SU-DHL-6 (cell line): Measurements from ENCODE around the gene SELE.
A peak's percentile ranks its signal among the peaks of the same experiment; 100 is the strongest.

Source experiments
- H2AFZ ChIP-seq: fragments of 200-600 bp; sonication (generic); 2 replicates; pipeline ENCODE4 v1.6.1; 2014; ENCODE audit warnings: low read depth, mild to moderate bottlenecking, moderate library complexity, mixed read lengths, antibody characterized with exemption, low read length; ENCODE audit not compliant: severe bottlenecking
- H3F3A ChIP-seq: fragments of 200-600 bp; shearing (Covaris generic); 2 replicates; pipeline ENCODE4 v1.6.0; 2016; ENCODE audit warnings: antibody characterized with exemption, mild to moderate bottlenecking; ENCODE audit not compliant: insufficient read depth
- H3K27ac ChIP-seq: fragments of 200-600 bp; sonication (generic); 2 replicates; pipeline ENCODE4 v1.5.1; 2016; ENCODE audit warnings: low read depth, mild to moderate bottlenecking, low read length, moderate library complexity, mixed read lengths
- H3K27me3 ChIP-seq: fragments of 200-600 bp; sonication (generic), shearing (Covaris generic); 2 replicates; pipeline ENCODE4 v1.6.0; 2014; ENCODE audit warnings: mild to moderate bottlenecking, low read length
- H3K36me3 ChIP-seq: fragments of 200-600 bp; sonication (generic); 2 replicates; pipeline ENCODE4 v1.6.1; 2014; ENCODE audit warnings: mild to moderate bottlenecking, low read length, mixed read lengths
- H3K4me2 ChIP-seq: fragments of 300-600, 200-600 bp; shearing (Covaris generic), sonication (generic); 2 replicates; pipeline ENCODE4 v1.6.0; 2014; ENCODE audit warnings: low read length, low read depth, mild to moderate bottlenecking; ENCODE audit not compliant: poor library complexity, severe bottlenecking
- H3K4me3 ChIP-seq: fragments of 200-600 bp; sonication (generic); 2 replicates; pipeline ENCODE4 v1.5.1; 2014; ENCODE audit warnings: antibody characterized with exemption, low read length, mild to moderate bottlenecking, mixed read lengths; ENCODE audit not compliant: insufficient read depth, poor library complexity, severe bottlenecking
- H3K79me2 ChIP-seq: fragments of 200-600 bp; sonication (generic); 2 replicates; pipeline ENCODE4 v1.6.1; 2014; ENCODE audit warnings: mild to moderate bottlenecking, low read length, moderate library complexity; ENCODE audit not compliant: insufficient read depth
- H3K9ac ChIP-seq: fragments of 200-600 bp; sonication (generic); 2 replicates; pipeline ENCODE4 v1.7.0; 2014; ENCODE audit warnings: mild to moderate bottlenecking, low read length
- H3K9me2 ChIP-seq: fragments of 200-600 bp; sonication (generic); replicated peaks from 2 replicates; pipeline ENCODE4 v1.6.1; 2014; ENCODE audit warnings: low read length; ENCODE audit not compliant: insufficient read depth
- H3K9me3 ChIP-seq: fragments of 200-600 bp; sonication (generic); 2 replicates; pipeline ENCODE4 v1.6.1; 2014; ENCODE audit warnings: low read length, mixed read lengths; ENCODE audit not compliant: insufficient read depth
- H4K20me1 ChIP-seq: fragments of 200-600 bp; sonication (generic); 2 replicates; pipeline ENCODE4 v1.6.1; 2014; ENCODE audit warnings: low read depth, mild to moderate bottlenecking, antibody characterized with exemption, low read length, moderate library complexity, mixed read lengths
- CTCF ChIP-seq: fragments of 200-600 bp; sonication (generic); IDR thresholded peaks from one replicate; pipeline ENCODE4 v1.5.1; 2017; ENCODE audit warnings: antibody characterized with exemption, mild to moderate bottlenecking, low read length, moderate library complexity; ENCODE audit not compliant: insufficient read depth, poor library complexity, severe bottlenecking
- EZH2phosphoT487 ChIP-seq: fragments of 200-600 bp; sonication (generic), shearing (Covaris generic); conservative IDR thresholded peaks from 2 replicates; pipeline ENCODE4 v1.6.1; 2018; ENCODE audit warnings: mild to moderate bottlenecking, antibody characterized with exemption, low read length, moderate library complexity, mixed read lengths

SELE gene

DNA sequence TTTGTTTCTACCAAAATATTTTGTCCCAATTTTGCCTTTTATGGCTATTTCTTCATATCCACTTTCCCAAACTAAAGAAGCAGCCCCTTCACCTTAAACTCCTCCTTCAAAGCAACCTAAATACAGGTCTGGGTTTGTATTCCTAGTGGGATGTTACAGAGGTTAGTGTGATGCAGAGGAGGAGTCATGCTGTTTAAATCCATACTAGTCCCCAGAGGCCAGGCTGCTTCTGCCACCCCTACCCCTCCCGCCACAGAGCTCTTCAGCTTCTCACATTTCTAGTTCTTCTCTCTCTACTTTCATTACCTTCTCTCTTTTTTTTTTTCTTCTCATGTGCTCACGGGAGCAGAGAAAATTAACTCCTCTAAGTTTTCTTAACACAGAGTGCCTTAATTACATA, 51.8 kb downstream of the SELE start:
- Histone ChIP-seq H4K20me1 (no peaks in the 10 kb centered on the region), H3K27ac (peak overlapping the region; percentile 93), H2AFZ (no peak overlapping the region), H3F3A (peaks cover 29% of the 10 kb centered on the region), H3K4me2 (peak overlapping the region; percentile 70), H3K9me2 (no peaks in the 10 kb centered on the region), H3K4me3 (peak overlapping the region; percentile 8), H3K79me2 (no peaks in the 10 kb centered on the region), H3K9me3 (no peaks in the 10 kb centered on the region), H3K27me3 (no peaks in the 10 kb centered on the region), H3K9ac (peak overlapping the region; percentile 48), H3K36me3 (no peaks in the 10 kb centered on the region)
- TF ChIP-seq CTCF (no peak), EZH2phosphoT487 (no peak)

GRCh38 chr1:169681140-169681539, 52.7 kb downstream of the SELE start:
- Histone ChIP-seq H3K4me3 (peak overlapping the region; percentile 8), H3K9me3 (no peaks in the 10 kb centered on the region), H3K79me2 (no peaks in the 10 kb centered on the region), H2AFZ (peak overlapping the region; percentile 3), H3K4me2 (peak overlapping the region; percentile 70), H3F3A (peaks cover 29% of the 10 kb centered on the region), H4K20me1 (no peaks in the 10 kb centered on the region), H3K9ac (peak overlapping the region; percentile 48), H3K9me2 (no peaks in the 10 kb centered on the region), H3K27ac (peak overlapping the region; percentile 93), H3K36me3 (no peaks in the 10 kb centered on the region), H3K27me3 (no peaks in the 10 kb centered on the region)
- TF ChIP-seq EZH2phosphoT487 (no peak), CTCF (no peak)

DNA sequence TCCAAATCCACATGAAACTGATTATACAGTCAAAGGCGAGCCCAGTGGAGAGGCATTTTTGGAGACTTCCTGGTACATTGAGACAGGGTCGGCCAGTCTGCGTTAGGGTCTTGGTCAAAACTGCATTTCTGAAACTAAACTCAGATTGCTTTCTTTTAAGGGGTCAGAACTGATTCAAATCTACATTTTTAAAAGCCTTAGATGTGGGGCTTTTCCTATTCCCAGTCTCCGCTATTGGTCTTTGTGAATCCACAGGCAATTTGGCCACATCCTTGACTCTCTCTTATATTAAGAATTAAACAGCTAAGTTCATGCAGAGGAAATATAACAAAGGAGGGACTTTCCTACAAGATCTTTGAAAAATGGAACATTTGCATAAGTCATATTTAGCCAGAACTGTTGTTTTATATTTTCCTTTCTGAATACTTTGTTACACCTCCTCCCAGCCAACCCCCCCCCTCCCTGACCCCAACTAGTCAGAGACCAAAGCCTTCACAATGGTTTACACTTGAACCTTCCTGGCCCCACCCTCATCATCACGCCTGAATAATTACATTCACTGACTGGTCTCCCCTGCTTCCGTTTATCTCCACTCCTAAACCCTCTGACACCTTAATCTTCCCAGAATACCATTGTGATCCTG, 53.4 kb downstream of the SELE start:
- H3K9ac ChIP-seq: peak overlapping the region; percentile 48
- H3F3A ChIP-seq: peaks cover 29% of the 10 kb centered on the region
- peak overlapping the region; percentile 15 for H2AFZ ChIP-seq
- TF ChIP-seq EZH2phosphoT487 (no peak), CTCF (no peak)
- no peaks in the 10 kb centered on the region for H3K36me3 ChIP-seq
- H3K9me3 ChIP-seq: no peaks in the 10 kb centered on the region
- H4K20me1 ChIP-seq: no peaks in the 10 kb centered on the region
- no peaks in the 10 kb centered on the region for H3K27me3 ChIP-seq
- H3K79me2 ChIP-seq: no peaks in the 10 kb centered on the region
- peak overlapping the region; percentile 93 for H3K27ac ChIP-seq
- no peaks in the 10 kb centered on the region for H3K9me2 ChIP-seq
- peak overlapping the region; percentile 70 for H3K4me2 ChIP-seq
- peak overlapping the region; percentile 31 for H3K4me3 ChIP-seq
